H1 (cell line): ENCODE measurements around the gene ZBED1. TPM values are rescaled to one million over a fixed set of nuclear protein-coding genes. Genes with fewer than 3 reads are reported as not detected.
"Not testable (repeated sequence)": the region's sequence is repeated elsewhere in the genome, so short reads cannot be mapped to it uniquely, and the experiment has no call there.

ENCODE experiments used
- CTCF ChIA-PET: fragments of 300-600 bp; sonication (Branson Sonifier 250); formaldehyde crosslinking; loops from one replicate; lab custom pipeline; 2021; ENCODE audit not compliant: partially characterized antibody; lab: Charles Lee
- POLR2A ChIA-PET: fragments of 300-600 bp; sonication (Branson Sonifier 250); formaldehyde crosslinking; loops from one replicate; lab custom pipeline; 2021; ENCODE audit warnings: inconsistent platforms; ENCODE audit not compliant: partially characterized antibody; lab: Charles Lee
- DNase-seq, 2 experiments: peaks; one replicate each; pipeline versions ENCODE4 v3.0.0 to v3.0.0-alpha.2; 2010 to 2022; ENCODE audit warnings: low spot score in 2 of 2, low read depth in 1 of 2, mixed read lengths in 1 of 2
- FAIRE-seq: peaks from 2 replicates; lab custom pipeline; 2011; peaks lifted over from hg19 to GRCh38; lab: Jason Lieb, UNC
- H2AFZ ChIP-seq: 2 replicates; pipeline ENCODE4 v1.8.1; 2012; ENCODE audit warnings: low read length, inconsistent platforms
- H2AK5ac ChIP-seq: 2 replicates; pipeline ENCODE4 v1.6.1; 2013; ENCODE audit warnings: low read depth, low read length
- H2BK120ac ChIP-seq: replicated peaks from 2 replicates; pipeline ENCODE3; 2013; ENCODE audit warnings: low read depth, low read length, inconsistent platforms
- H2BK12ac ChIP-seq: 2 replicates; pipeline ENCODE4 v1.6.1; 2013; ENCODE audit warnings: low read depth, low read length
- H2BK15ac ChIP-seq: 2 replicates; pipeline ENCODE4 v1.6.1; 2013; ENCODE audit warnings: low read length
- H2BK20ac ChIP-seq: 2 replicates; pipeline ENCODE4 v1.6.1; 2013; ENCODE audit warnings: low read length
- H2BK5ac ChIP-seq: 2 replicates; pipeline ENCODE4 v1.6.1; 2013; ENCODE audit warnings: low read depth, low read length
- H3K14ac ChIP-seq: 2 replicates; pipeline ENCODE4 v1.6.1; 2013; ENCODE audit warnings: inconsistent platforms; ENCODE audit not compliant: insufficient read length
- H3K18ac ChIP-seq: 2 replicates; pipeline ENCODE4 v1.6.1; 2013; ENCODE audit warnings: low read length; ENCODE audit errors: extremely low read depth
- H3K23ac ChIP-seq: 2 replicates; pipeline ENCODE4 v1.6.1; 2013; ENCODE audit warnings: inconsistent platforms; ENCODE audit not compliant: insufficient read length
- H3K23me2 ChIP-seq: 2 replicates; pipeline ENCODE4 v1.6.1; 2013; ENCODE audit warnings: low read depth, low read length
- H3K27ac ChIP-seq: 2 replicates; pipeline ENCODE4 v1.6.1; 2011; ENCODE audit warnings: low read depth, low read length, inconsistent platforms
- H3K27me3 ChIP-seq, 4 experiments: replicated peaks in 1 of 4; 1 replicate in 1 of 4; 2 replicates in 3 of 4; pipeline versions ENCODE4 v1.6.1 to v1.8.1; 2011 to 2013; ENCODE audit warnings: low read length in 3 of 4, mild to moderate bottlenecking in 3 of 4, inconsistent platforms in 2 of 4, mixed read lengths in 2 of 4, moderate library complexity in 1 of 4; ENCODE audit not compliant: control insufficient read depth in 3 of 4, insufficient read depth in 3 of 4; ENCODE audit errors: extremely low read depth in 1 of 4
- H3K36me3 ChIP-seq, 4 experiments: 2 replicates each; pipeline versions ENCODE4 v1.6.1 to v1.8.1; 2011 to 2013; ENCODE audit warnings: mild to moderate bottlenecking in 4 of 4, low read length in 3 of 4, moderate library complexity in 2 of 4, control low read depth in 1 of 4, inconsistent platforms in 1 of 4; ENCODE audit not compliant: insufficient read depth in 4 of 4, control insufficient read depth in 2 of 4
- H3K4ac ChIP-seq: replicated peaks from 2 replicates; pipeline ENCODE3; 2013; ENCODE audit warnings: low read length, low read depth, mixed read lengths, inconsistent platforms; ENCODE audit not compliant: insufficient read length
- H3K4me1 ChIP-seq, 4 experiments: replicated peaks in 1 of 4; 1 replicate in 1 of 4; 2 replicates in 3 of 4; pipeline versions ENCODE4 v1.6.1 to v1.8.1; 2011 to 2013; ENCODE audit warnings: low read length in 3 of 4, inconsistent platforms in 2 of 4, mixed read lengths in 1 of 4; ENCODE audit not compliant: insufficient read depth in 4 of 4, control insufficient read depth in 3 of 4
- H3K4me2 ChIP-seq, 2 experiments: 2 replicates each; pipeline versions ENCODE4 v1.6.1 to v1.8.1; 2011 to 2013; ENCODE audit warnings: low read depth in 2 of 2, low read length in 2 of 2, control low read depth in 1 of 2, inconsistent platforms in 1 of 2, mild to moderate bottlenecking in 1 of 2; ENCODE audit not compliant: insufficient read depth in 1 of 2
- H3K4me3 ChIP-seq, 4 experiments: fragments of 200-600, 300-600 bp in 1 of 4; sonication (generic), shearing (Covaris generic), sonication (Bioruptor Twin) in 1 of 4; 2 replicates each; pipeline versions ENCODE4 v1.5.1 to v1.8.1; 2011 to 2016; ENCODE audit warnings: low read length in 4 of 4, low read depth in 3 of 4, control low read depth in 2 of 4, inconsistent platforms in 2 of 4, mild to moderate bottlenecking in 2 of 4, mixed read lengths in 1 of 4, moderate library complexity in 1 of 4; ENCODE audit not compliant: insufficient read depth in 2 of 4; ENCODE audit errors: extremely low read depth in 1 of 4
- H3K56ac ChIP-seq: replicated peaks from 2 replicates; pipeline ENCODE3; 2013; ENCODE audit warnings: low read depth, mild to moderate bottlenecking, mixed read lengths, low read length, inconsistent platforms; ENCODE audit not compliant: insufficient read length
- H3K79me1 ChIP-seq: 2 replicates; pipeline ENCODE4 v1.6.1; 2013; ENCODE audit warnings: low read depth, low read length, control low read depth
- H3K79me2 ChIP-seq, 2 experiments: 2 replicates each; pipeline versions ENCODE4 v1.6.1 to v1.8.1; 2012 to 2013; ENCODE audit warnings: low read length in 2 of 2, mild to moderate bottlenecking in 2 of 2, inconsistent platforms in 1 of 2; ENCODE audit not compliant: insufficient read depth in 2 of 2, control insufficient read depth in 1 of 2
- H3K9ac ChIP-seq, 4 experiments: replicated peaks in 1 of 4; 1 replicate in 1 of 4; 2 replicates in 3 of 4; pipeline versions ENCODE4 v1.6.1 to v1.8.1; 2011 to 2013; ENCODE audit warnings: low read depth in 3 of 4, low read length in 3 of 4, control low read depth in 2 of 4, mild to moderate bottlenecking in 2 of 4, moderate library complexity in 2 of 4, inconsistent platforms in 1 of 4; ENCODE audit errors: extremely low read depth in 1 of 4
- H3K9me3 ChIP-seq, 2 experiments: 2 replicates each; pipeline versions ENCODE4 v1.6.1 to v1.8.1; 2012 to 2013; ENCODE audit warnings: mild to moderate bottlenecking in 2 of 2, moderate library complexity in 2 of 2, control low read depth in 1 of 2, inconsistent platforms in 1 of 2, low read depth in 1 of 2, low read length in 1 of 2, mixed read lengths in 1 of 2; ENCODE audit not compliant: insufficient read depth in 2 of 2
- H4K20me1 ChIP-seq, 2 experiments: replicated peaks in 1 of 2; 2 replicates each; pipeline versions ENCODE3 to v1.8.1; 2011 to 2013; ENCODE audit warnings: inconsistent platforms in 2 of 2, low read length in 2 of 2, mild to moderate bottlenecking in 1 of 2; ENCODE audit not compliant: insufficient read depth in 2 of 2, control insufficient read depth in 1 of 2
- H4K5ac ChIP-seq: 2 replicates; pipeline ENCODE4 v1.6.1; 2013; ENCODE audit warnings: low read length, low read depth, mixed read lengths, inconsistent platforms; ENCODE audit not compliant: insufficient read length
- H4K8ac ChIP-seq: 2 replicates; pipeline ENCODE4 v1.8.0; 2013; ENCODE audit warnings: mild to moderate bottlenecking, moderate library complexity, low read length, inconsistent platforms; ENCODE audit not compliant: insufficient read depth; ENCODE audit errors: extremely low read depth
- H4K91ac ChIP-seq: replicated peaks from 2 replicates; pipeline ENCODE3; 2013; ENCODE audit warnings: low read length, mixed read lengths, inconsistent platforms; ENCODE audit not compliant: insufficient read length
- WGBS, 2 experiments: shearing (Covaris generic) in 1 of 2; methylation state at CpG; one replicate each; pipeline versions ENCODE4 v1.1.6 to v1.1.7; 2013 to 2015; ENCODE audit warnings: low lambda C conversion rate in 2 of 2, mixed read lengths in 2 of 2, inconsistent platforms in 1 of 2, low coverage in 1 of 2, missing lambda C conversion rate in 1 of 2; ENCODE audit not compliant: insufficient replicate concordance in 2 of 2, insufficient coverage in 1 of 2, insufficient read length in 1 of 2; ENCODE audit errors: extremely low coverage in 1 of 2, missing lambda C conversion rate in 1 of 2; 5-methylcytosine and 5-hydroxymethylcytosine counted together
- polyA plus RNA-seq, 7 experiments: library from polyadenylated mRNA; depleted of rRNA in 3 of 7; stranded (reverse) in 5 of 7; unstranded in 2 of 7; fragments of >200 nt in 5 of 7; fragments of 200-250 nt in 2 of 7; gene quantifications; 1 replicate in 5 of 7; 2 replicates in 1 of 7; 4 replicates in 1 of 7; pipeline versions ENCODE4 v1.2.1 to v1.2.3, GENCODE V29; 2011 to 2013; ENCODE audit warnings: missing spikeins in 2 of 7, mixed read lengths in 2 of 7
- total RNA-seq: library from RNA; stranded (reverse); fragmentation: NEBNext Ultra II Directional; extraction: Animal tissue kit (Norgen Biotek cat#: 25700); gene quantifications from 2 replicates; pipeline ENCODE4 v1.2.1, GENCODE V29; 2021

Gene ZBED1
- total and polyA plus RNA-seq, 2 of the 8 experiments (the other 6 are each of a cell fraction or from before 2014, with no cell fraction given), result 28.5 to 45.8 TPM

DNA sequence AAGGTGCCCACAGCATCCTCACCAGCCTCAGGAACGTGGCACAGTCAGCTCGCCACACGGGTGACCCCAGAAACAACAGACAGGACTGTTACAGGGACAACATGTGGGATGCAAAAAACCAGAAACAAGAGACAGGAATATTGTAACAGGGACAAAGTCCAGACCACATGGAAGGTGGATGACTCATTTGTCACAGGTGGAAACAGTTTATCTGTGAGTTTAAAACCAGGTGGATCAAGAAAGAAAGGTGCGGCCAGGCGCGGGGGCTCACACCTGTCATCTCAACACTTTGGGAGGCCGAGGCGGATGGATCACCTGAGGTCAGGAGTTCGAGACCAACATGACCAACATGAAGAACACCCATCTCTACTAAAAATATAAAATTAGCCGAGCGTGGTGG lies 23.5 kb downstream of the ZBED1 start:
- H4K5ac ChIP-seq, H2AFZ ChIP-seq, H4K20me1 ChIP-seq, H3K27ac ChIP-seq, H3K23me2 ChIP-seq, H3K27me3 ChIP-seq, H3K9me3 ChIP-seq, FAIRE-seq, CTCF ChIA-PET, H3K56ac ChIP-seq, DNase-seq, H2AK5ac ChIP-seq, H3K14ac ChIP-seq, H4K8ac ChIP-seq, H3K4me2 ChIP-seq, H3K4me3 ChIP-seq, H3K18ac ChIP-seq, H3K23ac ChIP-seq, H2BK12ac ChIP-seq, H2BK20ac ChIP-seq, H3K4me1 ChIP-seq, POLR2A ChIA-PET, H2BK5ac ChIP-seq, H3K36me3 ChIP-seq, H2BK120ac ChIP-seq, H3K9ac ChIP-seq, H3K4ac ChIP-seq, H4K91ac ChIP-seq: not testable (repeated sequence)
- Histone ChIP-seq H3K79me1 (peaks cover 30% of the 10 kb centered on the region), H2BK15ac (0 out of 2 replicates have a peak overlapping the region, but pooled peaks have one; percentile 21), H3K79me2 (peaks cover 14 to 83% of the 10 kb centered on the region in 2 experiments)
- 94% methylated on average over 11 of the region's 11 CpGs; no CpG with 5 or more reads in 1 of the 2 experiments for WGBS, 2 experiments
